K562 (cell line): Measurements from ENCODE around the gene CARM1. TPM values are rescaled to one million over a fixed set of nuclear protein-coding genes. Genes with fewer than 3 reads are reported as not detected.

Experiments used
- EP400 ChIP-seq: fragments of 450-650 bp; IDR thresholded peaks from 2 replicates; pipeline ENCODE4 v1.6.1; 2017; ENCODE audit warnings: antibody characterized with exemption, mild to moderate bottlenecking, moderate library complexity
- FOXK1 ChIP-seq: sonication (generic); formaldehyde crosslinking; IDR thresholded peaks from 2 replicates; pipeline ENCODE4 v1.8.0; 2022; ENCODE audit warnings: missing genetic modification reagents, mild to moderate bottlenecking, borderline replicate concordance
- HMG20B ChIP-seq: fragments of 250-450 bp; sonication (Bioruptor Pico); IDR thresholded peaks from 2 replicates; pipeline ENCODE4 v1.5.0; 2021; ENCODE audit warnings: mild to moderate bottlenecking
- MGA ChIP-seq: fragments of 450-650 bp; IDR thresholded peaks from 2 replicates; pipeline ENCODE4 v1.6.1; 2016; ENCODE audit warnings: mild to moderate bottlenecking, moderate library complexity
- MITF ChIP-seq: IDR thresholded peaks from 2 replicates; pipeline ENCODE4 v1.6.1; 2014; ENCODE audit warnings: antibody characterized with exemption
- PCBP2 ChIP-seq: fragments of 200-400 bp; formaldehyde crosslinking; IDR thresholded peaks from 2 replicates; pipeline ENCODE4 v1.6.1; 2018; ENCODE audit warnings: low read length, low read depth, mild to moderate bottlenecking, moderate library complexity; ENCODE audit not compliant: poor library complexity, severe bottlenecking
- POLR2B ChIP-seq: fragments of 450-650 bp; IDR thresholded peaks from 2 replicates; pipeline ENCODE4 v1.6.1; 2018; ENCODE audit warnings: low read depth; ENCODE audit not compliant: partially characterized antibody
- TAF1 ChIP-seq: IDR thresholded peaks from 2 replicates; pipeline ENCODE4 v1.6.1; 2011; ENCODE audit warnings: mild to moderate bottlenecking, low read length, moderate library complexity; ENCODE audit not compliant: insufficient read depth, control insufficient read depth, severe bottlenecking; ENCODE audit errors: extremely low read depth
- THRB ChIP-seq: fragments of 450-650 bp; formaldehyde crosslinking; conservative IDR thresholded peaks from 2 replicates; pipeline ENCODE4 v1.4.0; 2022; ENCODE audit warnings: mild to moderate bottlenecking, missing genetic modification characterization
- ZKSCAN1 ChIP-seq: fragments of 150-350 bp; IDR thresholded peaks from 2 replicates; pipeline ENCODE4 v1.6.1; 2016; ENCODE audit warnings: low read depth, low read length
- ZNF239 ChIP-seq: fragments of 250-450 bp; sonication (Bioruptor Pico); IDR thresholded peaks from 2 replicates; pipeline ENCODE4 v1.4.0; 2020; ENCODE audit warnings: mild to moderate bottlenecking
- ZNF589 ChIP-seq: fragments of 200-800 bp; sonication (Bioruptor generic); IDR thresholded peaks from 2 replicates; pipeline ENCODE4 v1.6.1; 2016; ENCODE audit warnings: low read depth, missing genetic modification characterization, missing compliant biosample characterization
- ZNF644 ChIP-seq: fragments of 200-800 bp; sonication (Bioruptor generic); IDR thresholded peaks from 2 replicates; pipeline ENCODE4 v1.6.1; 2016; ENCODE audit warnings: low read depth, missing genetic modification characterization, missing compliant biosample characterization
- polyA plus RNA-seq, 8 experiments: library from polyadenylated mRNA; depleted of rRNA in 4 of 8; stranded (reverse) in 5 of 8; unstranded in 3 of 8; fragments of >200 nt; fragmentation: Nextera tagmentation in 2 of 8; fragmentation: Illumina TruSeq in 1 of 8; extraction: Ambion mirVana in 2 of 8; extraction: Trizol in 1 of 8; gene quantifications; 2 replicates each; pipeline versions ENCODE4 v1.2.1 to v1.2.3, GENCODE V29; 2011 to 2014; ENCODE audit warnings: inconsistent platforms in 1 of 8, missing spikeins in 1 of 8
- total RNA-seq, 7 experiments: library from RNA; depleted of rRNA in 6 of 7; stranded (reverse); fragments of >200 nt in 6 of 7; fragmentation: Illumina TruSeq in 2 of 7; extraction: Trizol in 2 of 7; gene quantifications; 2 replicates each; pipeline versions ENCODE4 v1.2.1 to v1.2.3, GENCODE V29; 2011 to 2021; ENCODE audit warnings: low replicate concordance in 1 of 7

Gene CARM1
- total and polyA plus RNA-seq, 9 of the 15 experiments (the other 6 are each of a cell fraction or from before 2014, with no cell fraction given) = 0.36 to 86.0 (median 29.7) TPM

GRCh38 chr19:10960314-10961072 lies 89.1 kb downstream of the CARM1 start, which contains the start of gene SMARCA4 (continued):
- TF ChIP-seq MGA = peak; percentile 86
- peak; percentile 99 for TF ChIP-seq ZNF589
- no peak for TF ChIP-seq THRB (CRISPR knock-in tag)
- no peak for TF ChIP-seq HMG20B (CRISPR knock-in tag)
- TF ChIP-seq TAF1 = peak; percentile 63
- TF ChIP-seq MITF = no peak
- no peak for TF ChIP-seq FOXK1 (CRISPR knock-in tag)
- no peak for TF ChIP-seq ZNF239
- 0 out of 2 replicates have a peak, but pooled peaks have one; percentile 65 for TF ChIP-seq ZKSCAN1
- TF ChIP-seq PCBP2 = no peak
- peak; percentile 76 for TF ChIP-seq EP400
- TF ChIP-seq POLR2B = peak; percentile 97
- peak; percentile 99 for TF ChIP-seq ZNF644
